K562 (cell line): Measurements from ENCODE around the gene CNTN5. TPM values are rescaled to one million over a fixed set of nuclear protein-coding genes. Genes with fewer than 3 reads are reported as not detected.

Source experiments
- ATAC-seq: fragments of 200-7000 bp; cut with Tn5 transposase; 3 replicates; pipeline ENCODE4 v1.9.1; 2020; ENCODE audit warnings: moderate library complexity
- BruUV-seq: library from RNA; stranded (reverse); fragments of 400-500 nt; replicated peaks from 2 replicates; lab custom pipeline; 2021; lab: Mats Ljungman, UMichigan
- CTCF ChIA-PET: fragments of 300-600 bp; formaldehyde crosslinking; extraction: SDS; loops from one replicate; lab custom pipeline; 2021; ENCODE audit warnings: low intra/inter-chr PET ratio; lab: Yijun Ruan, JAX
- POLR2A ChIA-PET: fragments of 300-600, 350-650 bp; sonication (Branson Sonifier 250); formaldehyde crosslinking; extraction: SDS; loops from one replicate; lab custom pipeline; 2021; ENCODE audit warnings: antibody characterized with exemption, inconsistent platforms; lab: Yijun Ruan, JAX
- DNase-seq, 4 experiments: peaks; one replicate each; pipeline versions ENCODE4 v3.0.0 to v3.0.0-alpha.2; 2011 to 2018; ENCODE audit warnings: low spot score in 3 of 4, mixed read lengths in 3 of 4; ENCODE audit errors: extremely low read depth in 1 of 4
- FAIRE-seq: peaks from 2 replicates; lab custom pipeline; 2011; peaks lifted over from hg19 to GRCh38; lab: Jason Lieb, UNC
- H2AFZ ChIP-seq: 2 replicates; pipeline ENCODE4 v1.6.0; 2011; ENCODE audit warnings: low read depth, low read length, control low read depth, inconsistent platforms
- H3K27ac ChIP-seq: fragments of 200-600 bp; 3 replicates; pipeline ENCODE4 v1.8.0; 2011; ENCODE audit warnings: low read depth, mild to moderate bottlenecking, control low read depth, inconsistent platforms, low read length, moderate library complexity, mixed read lengths; ENCODE audit errors: extremely low read depth
- H3K27me3 ChIP-seq, 2 experiments: fragments of 300-600 bp in 1 of 2; 2 replicates in 1 of 2; 3 replicates in 1 of 2; pipeline versions ENCODE4 v1.6.0 to v1.8.0; 2011; ENCODE audit warnings: inconsistent platforms in 2 of 2, low read length in 2 of 2, mild to moderate bottlenecking in 1 of 2, mixed read lengths in 1 of 2, moderate library complexity in 1 of 2; ENCODE audit not compliant: control insufficient read depth in 2 of 2, insufficient read depth in 2 of 2
- H3K36me3 ChIP-seq: fragments of 300-600 bp; 3 replicates; pipeline ENCODE4 v1.8.0; 2011; ENCODE audit warnings: mild to moderate bottlenecking, low read length, inconsistent platforms; ENCODE audit not compliant: control insufficient read depth, insufficient read depth
- H3K4me1 ChIP-seq, 2 experiments: fragments of 200-600 bp in 1 of 2; replicated peaks in 1 of 2; 2 replicates in 1 of 2; 3 replicates in 1 of 2; pipeline versions ENCODE4 v1.5.1 to v1.8.0; 2011; ENCODE audit warnings: inconsistent platforms in 2 of 2, low read length in 2 of 2, mild to moderate bottlenecking in 1 of 2, mixed read lengths in 1 of 2, moderate library complexity in 1 of 2; ENCODE audit not compliant: control insufficient read depth in 2 of 2, insufficient read depth in 2 of 2
- H3K4me2 ChIP-seq: 2 replicates; pipeline ENCODE4 v1.6.1; 2011; ENCODE audit warnings: low read length, control low read depth, inconsistent platforms, mixed read lengths; ENCODE audit not compliant: insufficient read depth
- H3K4me3 ChIP-seq: fragments of 200-600 bp; sonication (generic), shearing (Covaris generic); 2 replicates; pipeline ENCODE4 v1.5.1; 2016; ENCODE audit warnings: control low read depth, inconsistent platforms
- H3K79me2 ChIP-seq: fragments of 200-600 bp; 3 replicates; pipeline ENCODE4 v1.8.0; 2011; ENCODE audit warnings: low read length, inconsistent platforms; ENCODE audit not compliant: control insufficient read depth, insufficient read depth
- H3K9ac ChIP-seq, 2 experiments: 2 replicates each; pipeline versions ENCODE4 v1.6.0 to v1.6.1; 2011; ENCODE audit warnings: low read depth in 2 of 2, low read length in 2 of 2, control low read depth in 1 of 2, inconsistent platforms in 1 of 2, mild to moderate bottlenecking in 1 of 2, mixed read lengths in 1 of 2; ENCODE audit not compliant: insufficient read depth in 1 of 2
- H3K9me1 ChIP-seq: one replicate; pipeline ENCODE4 v1.6.0; 2011; ENCODE audit warnings: inconsistent platforms, mild to moderate bottlenecking, low read length, moderate library complexity; ENCODE audit not compliant: control insufficient read depth, insufficient read depth
- H3K9me3 ChIP-seq: replicated peaks from 2 replicates; pipeline ENCODE4 v1.5.1; 2011; ENCODE audit warnings: low read depth, low read length, inconsistent platforms; ENCODE audit not compliant: control insufficient read depth, insufficient read depth
- H4K20me1 ChIP-seq: replicated peaks from 2 replicates; pipeline ENCODE4 v1.6.1; 2011; ENCODE audit warnings: low read length, inconsistent platforms, mixed read lengths; ENCODE audit not compliant: control insufficient read depth, insufficient read depth
- CTCFL ChIP-seq: IDR thresholded peaks from 2 replicates; pipeline ENCODE4 v1.6.1; 2011; ENCODE audit warnings: borderline replicate concordance, low read depth, mild to moderate bottlenecking, moderate library complexity, low read length; ENCODE audit not compliant: insufficient read depth, poor library complexity, severe bottlenecking
- ELF1 ChIP-seq: fragments of 200-800 bp; sonication (Bioruptor generic); IDR thresholded peaks from 2 replicates; pipeline ENCODE4 v1.6.1; 2016; ENCODE audit warnings: missing genetic modification characterization, missing compliant biosample characterization
- ESRRA ChIP-seq: fragments of 450-650 bp; IDR thresholded peaks from 2 replicates; pipeline ENCODE4 v1.6.1; 2014; ENCODE audit warnings: low read depth, mild to moderate bottlenecking, moderate library complexity, borderline replicate concordance
- EWSR1 ChIP-seq: fragments of 450-650 bp; IDR thresholded peaks from 2 replicates; pipeline ENCODE4 v1.6.1; 2018; ENCODE audit warnings: borderline replicate concordance, mild to moderate bottlenecking, low read depth, moderate library complexity; ENCODE audit not compliant: partially characterized antibody
- FOXK2 ChIP-seq, 2 experiments: fragments of 450-650 bp; IDR thresholded peaks in 1 of 2; conservative IDR thresholded peaks in 1 of 2; 2 replicates each; pipeline ENCODE4 v1.6.1; 2016; ENCODE audit warnings: low read depth in 2 of 2, mild to moderate bottlenecking in 1 of 2
- HDAC3 ChIP-seq: fragments of 450-650 bp; IDR thresholded peaks from 2 replicates; pipeline ENCODE4 v1.6.1; 2018; ENCODE audit warnings: borderline replicate concordance, mild to moderate bottlenecking, moderate library complexity; ENCODE audit not compliant: partially characterized antibody
- MTF1 ChIP-seq: fragments of 250-450 bp; sonication (Bioruptor Pico); IDR thresholded peaks from 2 replicates; pipeline ENCODE4 v1.9.0; 2021; ENCODE audit warnings: moderate library complexity, mild to moderate bottlenecking, inconsistent platforms, borderline replicate concordance
- PML ChIP-seq: IDR thresholded peaks from 2 replicates; pipeline ENCODE4 v1.6.1; 2012; ENCODE audit warnings: low read length, inconsistent platforms
- ZBTB1 ChIP-seq: sonication (generic); formaldehyde crosslinking; IDR thresholded peaks from 2 replicates; pipeline ENCODE4 v1.8.1; 2023; ENCODE audit warnings: missing genetic modification reagents, low read depth, mild to moderate bottlenecking, borderline replicate concordance
- ZNF197 ChIP-seq: fragments of 200-800 bp; sonication (Bioruptor generic); IDR thresholded peaks from 2 replicates; pipeline ENCODE4 v1.6.1; 2016; ENCODE audit warnings: low read depth, missing genetic modification characterization, missing compliant biosample characterization
- ZNF512 ChIP-seq: IDR thresholded peaks from 2 replicates; pipeline ENCODE4 v1.6.1; 2016; ENCODE audit warnings: missing genetic modification characterization, missing compliant biosample characterization
- WGBS: fragments of 100-300 bp; shearing (Covaris generic); methylation state at CpG from one replicate; pipeline ENCODE4 v1.1.6; 2016; ENCODE audit warnings: low coverage, mixed read lengths; ENCODE audit not compliant: insufficient coverage; ENCODE audit errors: missing lambda C conversion rate; 5-methylcytosine and 5-hydroxymethylcytosine counted together
- in situ Hi-C: fragments of 300-500 bp; cut with MboI; formaldehyde crosslinking; loops from 4 replicates; pipeline ENCODE4 v1.15.0; 2018; ENCODE audit warnings: inconsistent platforms, mixed read lengths
- intact Hi-C: fragments of 100-400 bp; cut with micrococcal nuclease; formaldehyde crosslinking; loops from 2 replicates; pipeline ENCODE4 v1.14.2; 2022
- polyA plus RNA-seq, 8 experiments: library from polyadenylated mRNA; depleted of rRNA in 4 of 8; stranded (reverse) in 5 of 8; unstranded in 3 of 8; fragments of >200 nt; fragmentation: Nextera tagmentation in 2 of 8; fragmentation: Illumina TruSeq in 1 of 8; extraction: Ambion mirVana in 2 of 8; extraction: Trizol in 1 of 8; gene quantifications; 2 replicates each; pipeline versions ENCODE4 v1.2.1 to v1.2.3, GENCODE V29; 2011 to 2014; ENCODE audit warnings: inconsistent platforms in 1 of 8, missing spikeins in 1 of 8
- total RNA-seq, 7 experiments: library from RNA; depleted of rRNA in 6 of 7; stranded (reverse); fragments of >200 nt in 6 of 7; fragmentation: Illumina TruSeq in 2 of 7; extraction: Trizol in 2 of 7; gene quantifications; 2 replicates each; pipeline versions ENCODE4 v1.2.1 to v1.2.3, GENCODE V29; 2011 to 2021; ENCODE audit warnings: low replicate concordance in 1 of 7
- TF ChIP-seq, protein P1 (sequence below): fragments of 450-650 bp; formaldehyde crosslinking; IDR thresholded peaks from 2 replicates; pipeline ENCODE4 v1.4.0; 2022; ENCODE audit warnings: missing genetic modification characterization
- TF ChIP-seq, protein P2 (sequence below): fragments of 250-450 bp; sonication (Bioruptor Pico); IDR thresholded peaks from 2 replicates; pipeline ENCODE4 v1.8.0; 2022; ENCODE audit warnings: moderate library complexity, mild to moderate bottlenecking, inconsistent platforms
- TF ChIP-seq, protein P3 (sequence below): fragments of 250-450 bp; sonication (Bioruptor Pico); IDR thresholded peaks from 2 replicates; pipeline ENCODE4 v1.8.0; 2022; ENCODE audit warnings: inconsistent platforms, mild to moderate bottlenecking, moderate library complexity, borderline replicate concordance

CNTN5 gene
- total and polyA plus RNA-seq, 9 of the 15 experiments (the other 6 are each of a cell fraction or from before 2014, with no cell fraction given) = 0.03 TPM; not detected in 8

- intact Hi-C loops = no loop called here
- no TSS peak for BruUV-seq
- H3K9me3 ChIP-seq = no peaks in the 10 kb centered on the region
- no peaks in the 10 kb centered on the region for H3K9me1 ChIP-seq
- no peaks in the 10 kb centered on the region for H3K79me2 ChIP-seq
- FAIRE-seq (no peak), DNase-seq (no peak)
- no peaks in the 10 kb centered on the region for H3K4me1 ChIP-seq
- H3K4me2 ChIP-seq = no peak overlapping the region
- POLR2A ChIA-PET = no interaction called here
- no peaks in the 10 kb centered on the region for H3K27me3 ChIP-seq
- H2AFZ ChIP-seq = no peak overlapping the region
- 2% methylated on average over 4 of the region's 4 CpGs for WGBS
- no peak overlapping the region for H3K4me3 ChIP-seq
- in situ Hi-C loops = no loop called here
- H3K36me3 ChIP-seq = no peaks in the 10 kb centered on the region
- TF ChIP-seq CTCFL = no peak
- no peak for TF ChIP-seq ZNF197 (CRISPR knock-in tag)
- no peak for TF ChIP-seq ZNF512 (tag)
- no peak for TF ChIP-seq ELF1 (tag)
- TF ChIP-seq EWSR1 = no peak
- TF ChIP-seq ESRRA = no peak
- TF ChIP-seq, protein P1, sequence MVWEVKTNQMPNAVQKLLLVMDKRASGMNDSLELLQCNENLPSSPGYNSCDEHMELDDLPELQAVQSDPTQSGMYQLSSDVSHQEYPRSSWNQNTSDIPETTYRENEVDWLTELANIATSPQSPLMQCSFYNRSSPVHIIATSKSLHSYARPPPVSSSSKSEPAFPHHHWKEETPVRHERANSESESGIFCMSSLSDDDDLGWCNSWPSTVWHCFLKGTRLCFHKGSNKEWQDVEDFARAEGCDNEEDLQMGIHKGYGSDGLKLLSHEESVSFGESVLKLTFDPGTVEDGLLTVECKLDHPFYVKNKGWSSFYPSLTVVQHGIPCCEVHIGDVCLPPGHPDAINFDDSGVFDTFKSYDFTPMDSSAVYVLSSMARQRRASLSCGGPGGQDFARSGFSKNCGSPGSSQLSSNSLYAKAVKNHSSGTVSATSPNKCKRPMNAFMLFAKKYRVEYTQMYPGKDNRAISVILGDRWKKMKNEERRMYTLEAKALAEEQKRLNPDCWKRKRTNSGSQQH (CRISPR knock-in tag) = no peak
- TF ChIP-seq ZBTB1 (CRISPR knock-in tag) = no peak
- no peak for TF ChIP-seq PML
- no peak for TF ChIP-seq FOXK2 (conservative IDR thresholded peaks at IDR 0.05 in 1 of 2, IDR thresholded peaks at IDR 0.05 in 1 of 2; ENCODE audit: low read depth in 2 of 2)
- TF ChIP-seq, protein P2, sequence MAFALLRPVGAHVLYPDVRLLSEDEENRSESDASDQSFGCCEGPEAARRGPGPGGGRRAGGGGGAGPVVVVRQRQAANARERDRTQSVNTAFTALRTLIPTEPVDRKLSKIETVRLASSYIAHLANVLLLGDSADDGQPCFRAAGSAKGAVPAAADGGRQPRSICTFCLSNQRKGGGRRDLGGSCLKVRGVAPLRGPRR = no peak
- TF ChIP-seq HDAC3 = no peak
- TF ChIP-seq MTF1 (CRISPR knock-in tag) = no peak
- TF ChIP-seq, protein P3, sequence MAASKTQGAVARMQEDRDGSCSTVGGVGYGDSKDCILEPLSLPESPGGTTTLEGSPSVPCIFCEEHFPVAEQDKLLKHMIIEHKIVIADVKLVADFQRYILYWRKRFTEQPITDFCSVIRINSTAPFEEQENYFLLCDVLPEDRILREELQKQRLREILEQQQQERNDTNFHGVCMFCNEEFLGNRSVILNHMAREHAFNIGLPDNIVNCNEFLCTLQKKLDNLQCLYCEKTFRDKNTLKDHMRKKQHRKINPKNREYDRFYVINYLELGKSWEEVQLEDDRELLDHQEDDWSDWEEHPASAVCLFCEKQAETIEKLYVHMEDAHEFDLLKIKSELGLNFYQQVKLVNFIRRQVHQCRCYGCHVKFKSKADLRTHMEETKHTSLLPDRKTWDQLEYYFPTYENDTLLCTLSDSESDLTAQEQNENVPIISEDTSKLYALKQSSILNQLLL (CRISPR knock-in tag) = no peak
- TF ChIP-seq, all 486 proteins: peak for 0
- CTCF ChIA-PET = no interaction called here
- ATAC-seq = no peak
- H4K20me1 ChIP-seq = no peaks in the 10 kb centered on the region
- no peak overlapping the region for H3K9ac ChIP-seq
- H3K27ac ChIP-seq = no peak overlapping the region
Measured at GRCh38 chr11:99545616-99546015, 524.9 kb downstream of the CNTN5 start.
